HepG2 (cell line): ENCODE measurements around the gene CNNM1. TPM values are rescaled to one million over a fixed set of nuclear protein-coding genes. Genes with fewer than 3 reads are reported as not detected.

Experiments
- EHMT2 ChIP-seq: fragments of 200-600 bp; sonication (generic); IDR thresholded peaks from 2 replicates; pipeline ENCODE4 v1.7.0; 2017; ENCODE audit warnings: antibody characterized with exemption, low read depth, low read length, borderline replicate concordance
- FOSL2 ChIP-seq: sonication (generic); formaldehyde crosslinking; IDR thresholded peaks from 2 replicates; pipeline ENCODE4 v1.4.0; 2020; ENCODE audit warnings: missing genetic modification reagents
- FOXP1 ChIP-seq, 2 experiments: fragments of 450-650 bp in 1 of 2; IDR thresholded peaks; 2 replicates each; pipeline ENCODE4 v1.6.1; 2017 to 2018; ENCODE audit warnings: antibody characterized with exemption in 1 of 2
- KLF15 ChIP-seq: sonication (generic); formaldehyde crosslinking; IDR thresholded peaks from 2 replicates; pipeline ENCODE4 v1.8.1; 2023; ENCODE audit warnings: borderline replicate concordance, mild to moderate bottlenecking, inconsistent platforms, missing genetic modification reagents, mixed read lengths
- KMT2A ChIP-seq: sonication (generic); formaldehyde crosslinking; IDR thresholded peaks from 2 replicates; pipeline ENCODE4 v1.4.0; 2020; ENCODE audit warnings: missing genetic modification reagents
- MTA3 ChIP-seq: sonication (generic); formaldehyde crosslinking; IDR thresholded peaks from 2 replicates; pipeline ENCODE4 v1.4.0; 2020; ENCODE audit warnings: missing genetic modification reagents
- SMAD1 ChIP-seq: sonication (generic); formaldehyde crosslinking; IDR thresholded peaks from 2 replicates; pipeline ENCODE4 v1.4.0; 2020; ENCODE audit warnings: missing genetic modification reagents, low read depth, mild to moderate bottlenecking, borderline replicate concordance
- SNAPC2 ChIP-seq: sonication (generic); formaldehyde crosslinking; IDR thresholded peaks from 2 replicates; pipeline ENCODE4 v1.8.1; 2022; ENCODE audit warnings: mild to moderate bottlenecking, missing genetic modification reagents
- SP4 ChIP-seq: sonication (generic); formaldehyde crosslinking; IDR thresholded peaks from 2 replicates; pipeline ENCODE4 v1.8.1; 2023; ENCODE audit warnings: mild to moderate bottlenecking, missing genetic modification reagents
- TCF7L2 ChIP-seq: IDR thresholded peaks from 2 replicates; pipeline ENCODE4 v1.6.1; 2011; ENCODE audit warnings: mild to moderate bottlenecking, low read depth, low read length, moderate library complexity
- ZBTB49 ChIP-seq: sonication (generic); formaldehyde crosslinking; IDR thresholded peaks from 2 replicates; pipeline ENCODE4 v1.4.0; 2020; ENCODE audit warnings: missing genetic modification reagents, borderline replicate concordance
- ZNF101 ChIP-seq: sonication (generic); formaldehyde crosslinking; IDR thresholded peaks from 2 replicates; pipeline ENCODE4 v1.4.0; 2020; ENCODE audit warnings: mild to moderate bottlenecking, low read depth, missing genetic modification reagents, borderline replicate concordance
- ZNF24 ChIP-seq: fragments of 450-650 bp; IDR thresholded peaks from 2 replicates; pipeline ENCODE4 v1.6.1; 2017; ENCODE audit warnings: antibody characterized with exemption, mild to moderate bottlenecking
- ZNF281 ChIP-seq: sonication (generic); formaldehyde crosslinking; IDR thresholded peaks from 2 replicates; pipeline ENCODE4 v1.4.0; 2020; ENCODE audit warnings: missing genetic modification reagents, borderline replicate concordance
- ZNF577 ChIP-seq: sonication (generic); formaldehyde crosslinking; IDR thresholded peaks from 2 replicates; pipeline ENCODE4 v1.4.0; 2020; ENCODE audit warnings: mild to moderate bottlenecking, low read depth, missing genetic modification reagents, borderline replicate concordance
- ZNF878 ChIP-seq: sonication (generic); formaldehyde crosslinking; IDR thresholded peaks from 2 replicates; pipeline ENCODE4 v1.8.1; 2023; ENCODE audit warnings: mild to moderate bottlenecking, missing genetic modification reagents, moderate library complexity
- polyA plus RNA-seq, 8 experiments: library from polyadenylated mRNA; depleted of rRNA in 3 of 8; stranded (reverse) in 7 of 8; unstranded in 1 of 8; fragments of >200 nt; fragmentation: Illumina TruSeq in 4 of 8; extraction: Trizol in 4 of 8; gene quantifications; 2 replicates each; pipeline versions ENCODE4 v1.2.1 to v1.2.3, GENCODE V29; 2011 to 2016; ENCODE audit warnings: low read depth in 4 of 8, missing spikeins in 1 of 8, mixed read lengths in 1 of 8; ENCODE audit not compliant: insufficient read depth in 1 of 8
- total RNA-seq, 5 experiments: library from RNA; depleted of rRNA; stranded (reverse); fragments of >200 nt; fragmentation: Illumina TruSeq; extraction: Trizol; gene quantifications; 2 replicates each; pipeline ENCODE4 v1.2.3, GENCODE V29; 2016; ENCODE audit warnings: low read depth in 1 of 5
- TF ChIP-seq, protein P1 (sequence below): IDR thresholded peaks from 2 replicates; pipeline ENCODE4 v1.6.1; 2016; ENCODE audit warnings: control low read depth
- TF ChIP-seq, protein P2 (sequence below): sonication (generic); formaldehyde crosslinking; IDR thresholded peaks from 2 replicates; pipeline ENCODE4 v1.4.0; 2020; ENCODE audit warnings: missing genetic modification reagents

CNNM1 gene
- total and polyA plus RNA-seq, 2 of the 13 experiments (the other 11 are each of a cell fraction or from before 2014, with no cell fraction given), result 4.3 to 9.6 TPM

GRCh38 chr10:99389729-99390480 lies 60.7 kb downstream of the CNNM1 start (continued):
- TF ChIP-seq ZNF577 (CRISPR knock-in tag), result no peak
- no peak for TF ChIP-seq KMT2A (CRISPR knock-in tag)
- no peak for TF ChIP-seq EHMT2
- TF ChIP-seq ZNF101 (CRISPR knock-in tag), result no peak
- no peak for TF ChIP-seq TCF7L2
- TF ChIP-seq, protein P1, sequence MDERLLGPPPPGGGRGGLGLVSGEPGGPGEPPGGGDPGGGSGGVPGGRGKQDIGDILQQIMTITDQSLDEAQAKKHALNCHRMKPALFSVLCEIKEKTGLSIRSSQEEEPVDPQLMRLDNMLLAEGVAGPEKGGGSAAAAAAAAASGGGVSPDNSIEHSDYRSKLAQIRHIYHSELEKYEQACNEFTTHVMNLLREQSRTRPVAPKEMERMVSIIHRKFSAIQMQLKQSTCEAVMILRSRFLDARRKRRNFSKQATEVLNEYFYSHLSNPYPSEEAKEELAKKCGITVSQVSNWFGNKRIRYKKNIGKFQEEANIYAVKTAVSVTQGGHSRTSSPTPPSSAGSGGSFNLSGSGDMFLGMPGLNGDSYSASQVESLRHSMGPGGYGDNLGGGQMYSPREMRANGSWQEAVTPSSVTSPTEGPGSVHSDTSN (CRISPR knock-in tag), result no peak
- TF ChIP-seq FOXP1 (IDR thresholded peaks at IDR 0.05), result no peak
- peak; percentile 56; the same call in 1 of the 2 replicates for TF ChIP-seq FOXP1 (CRISPR knock-in tag; IDR thresholded peaks at IDR 0.05)
- TF ChIP-seq SNAPC2 (CRISPR knock-in tag), result no peak
- TF ChIP-seq ZNF281 (CRISPR knock-in tag), result peak; percentile 17; the same call in 1 of the 2 replicates
- no peak for TF ChIP-seq SP4
- TF ChIP-seq MTA3 (CRISPR knock-in tag), result no peak
- no peak for TF ChIP-seq FOSL2 (CRISPR knock-in tag)
- TF ChIP-seq, protein P2, sequence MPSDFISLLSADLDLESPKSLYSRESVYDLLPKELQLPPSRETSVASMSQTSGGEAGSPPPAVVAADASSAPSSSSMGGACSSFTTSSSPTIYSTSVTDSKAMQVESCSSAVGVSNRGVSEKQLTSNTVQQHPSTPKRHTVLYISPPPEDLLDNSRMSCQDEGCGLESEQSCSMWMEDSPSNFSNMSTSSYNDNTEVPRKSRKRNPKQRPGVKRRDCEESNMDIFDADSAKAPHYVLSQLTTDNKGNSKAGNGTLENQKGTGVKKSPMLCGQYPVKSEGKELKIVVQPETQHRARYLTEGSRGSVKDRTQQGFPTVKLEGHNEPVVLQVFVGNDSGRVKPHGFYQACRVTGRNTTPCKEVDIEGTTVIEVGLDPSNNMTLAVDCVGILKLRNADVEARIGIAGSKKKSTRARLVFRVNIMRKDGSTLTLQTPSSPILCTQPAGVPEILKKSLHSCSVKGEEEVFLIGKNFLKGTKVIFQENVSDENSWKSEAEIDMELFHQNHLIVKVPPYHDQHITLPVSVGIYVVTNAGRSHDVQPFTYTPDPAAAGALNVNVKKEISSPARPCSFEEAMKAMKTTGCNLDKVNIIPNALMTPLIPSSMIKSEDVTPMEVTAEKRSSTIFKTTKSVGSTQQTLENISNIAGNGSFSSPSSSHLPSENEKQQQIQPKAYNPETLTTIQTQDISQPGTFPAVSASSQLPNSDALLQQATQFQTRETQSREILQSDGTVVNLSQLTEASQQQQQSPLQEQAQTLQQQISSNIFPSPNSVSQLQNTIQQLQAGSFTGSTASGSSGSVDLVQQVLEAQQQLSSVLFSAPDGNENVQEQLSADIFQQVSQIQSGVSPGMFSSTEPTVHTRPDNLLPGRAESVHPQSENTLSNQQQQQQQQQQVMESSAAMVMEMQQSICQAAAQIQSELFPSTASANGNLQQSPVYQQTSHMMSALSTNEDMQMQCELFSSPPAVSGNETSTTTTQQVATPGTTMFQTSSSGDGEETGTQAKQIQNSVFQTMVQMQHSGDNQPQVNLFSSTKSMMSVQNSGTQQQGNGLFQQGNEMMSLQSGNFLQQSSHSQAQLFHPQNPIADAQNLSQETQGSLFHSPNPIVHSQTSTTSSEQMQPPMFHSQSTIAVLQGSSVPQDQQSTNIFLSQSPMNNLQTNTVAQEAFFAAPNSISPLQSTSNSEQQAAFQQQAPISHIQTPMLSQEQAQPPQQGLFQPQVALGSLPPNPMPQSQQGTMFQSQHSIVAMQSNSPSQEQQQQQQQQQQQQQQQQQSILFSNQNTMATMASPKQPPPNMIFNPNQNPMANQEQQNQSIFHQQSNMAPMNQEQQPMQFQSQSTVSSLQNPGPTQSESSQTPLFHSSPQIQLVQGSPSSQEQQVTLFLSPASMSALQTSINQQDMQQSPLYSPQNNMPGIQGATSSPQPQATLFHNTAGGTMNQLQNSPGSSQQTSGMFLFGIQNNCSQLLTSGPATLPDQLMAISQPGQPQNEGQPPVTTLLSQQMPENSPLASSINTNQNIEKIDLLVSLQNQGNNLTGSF (CRISPR knock-in tag), result no peak
- no peak for TF ChIP-seq ZNF878 (CRISPR knock-in tag)
- no peak for TF ChIP-seq ZNF24
- TF ChIP-seq SMAD1, result no peak
- TF ChIP-seq ZBTB49 (CRISPR knock-in tag), result no peak
- TF ChIP-seq KLF15 (CRISPR knock-in tag), result no peak
